Trophoblast cell (in vitro differentiated cells and primary cell): ENCODE results near the gene MYCL.
A peak's percentile ranks its signal among the peaks of the same experiment; 100 is the strongest.
"Not testable (repeated sequence)": the region's sequence is repeated elsewhere in the genome, so short reads cannot be mapped to it uniquely, and the experiment has no call there.

Experiments
- DNase-seq, 2 donors: peaks; one replicate each; pipeline ENCODE4 v3.0.0-alpha.2; 2016
- H2AFZ ChIP-seq: 2 replicates; pipeline ENCODE4 v1.6.1; 2013; ENCODE audit warnings: low read length, moderate library complexity, mild to moderate bottlenecking; ENCODE audit not compliant: insufficient read depth, poor library complexity
- H2AK5ac ChIP-seq: 2 replicates; pipeline ENCODE4 v1.6.1; 2013; ENCODE audit warnings: mild to moderate bottlenecking, low read length
- H2BK120ac ChIP-seq: 2 replicates; pipeline ENCODE4 v1.6.1; 2013; ENCODE audit warnings: low read length, mild to moderate bottlenecking, moderate library complexity; ENCODE audit not compliant: insufficient read depth, poor library complexity
- H2BK12ac ChIP-seq: 2 replicates; pipeline ENCODE4 v1.6.1; 2013; ENCODE audit warnings: mild to moderate bottlenecking, low read length, moderate library complexity
- H2BK5ac ChIP-seq: 2 replicates; pipeline ENCODE4 v1.6.1; 2013; ENCODE audit warnings: low read length, low read depth, moderate library complexity, mild to moderate bottlenecking; ENCODE audit not compliant: poor library complexity
- H3K14ac ChIP-seq: 2 replicates; pipeline ENCODE4 v1.6.1; 2013; ENCODE audit warnings: mild to moderate bottlenecking, low read length
- H3K18ac ChIP-seq: 2 replicates; pipeline ENCODE4 v1.6.1; 2013; ENCODE audit warnings: mild to moderate bottlenecking, low read length
- H3K23ac ChIP-seq: 2 replicates; pipeline ENCODE4 v1.6.1; 2013; ENCODE audit warnings: low read length
- H3K27ac ChIP-seq: 2 replicates; pipeline ENCODE4 v1.5.1; 2013; ENCODE audit warnings: low read depth, mild to moderate bottlenecking, inconsistent platforms, low read length, moderate library complexity
- H3K27me3 ChIP-seq: 2 replicates; pipeline ENCODE4 v1.6.1; 2013; ENCODE audit warnings: inconsistent platforms, mild to moderate bottlenecking, low read length, moderate library complexity; ENCODE audit not compliant: insufficient read depth
- H3K36me3 ChIP-seq, 2 experiments: 1 replicate in 1 of 2; 2 replicates in 1 of 2; pipeline ENCODE4 v1.6.1; 2013; ENCODE audit warnings: low read length in 2 of 2, mild to moderate bottlenecking in 2 of 2, moderate library complexity in 1 of 2; ENCODE audit not compliant: insufficient read depth in 2 of 2, control insufficient read depth in 1 of 2
- H3K4ac ChIP-seq: 2 replicates; pipeline ENCODE4 v1.6.1; 2013; ENCODE audit warnings: low read depth, mild to moderate bottlenecking, low read length, moderate library complexity
- H3K4me1 ChIP-seq, 2 experiments: 1 replicate in 1 of 2; 2 replicates in 1 of 2; pipeline ENCODE4 v1.6.1; 2013; ENCODE audit warnings: low read length in 2 of 2, mild to moderate bottlenecking in 2 of 2, moderate library complexity in 1 of 2; ENCODE audit not compliant: insufficient read depth in 2 of 2, control insufficient read depth in 1 of 2
- H3K4me2 ChIP-seq: 2 replicates; pipeline ENCODE4 v1.6.1; 2013; ENCODE audit warnings: inconsistent platforms, mild to moderate bottlenecking, low read length, moderate library complexity
- H3K4me3 ChIP-seq: 2 replicates; pipeline ENCODE4 v1.5.1; 2013; ENCODE audit warnings: mild to moderate bottlenecking, low read depth, low read length, inconsistent platforms
- H3K79me1 ChIP-seq: one replicate; pipeline ENCODE4 v1.6.1; 2013; ENCODE audit warnings: low read length
- H3K79me2 ChIP-seq: 2 replicates; pipeline ENCODE4 v1.6.1; 2013; ENCODE audit warnings: low read length, mild to moderate bottlenecking; ENCODE audit not compliant: control insufficient read depth, insufficient read depth, poor library complexity
- H3K9ac ChIP-seq: 2 replicates; pipeline ENCODE4 v1.6.1; 2013; ENCODE audit warnings: mild to moderate bottlenecking, low read length
- H3K9me3 ChIP-seq: 2 replicates; pipeline ENCODE4 v1.6.1; 2013; ENCODE audit warnings: low read depth, mild to moderate bottlenecking, control low read depth, inconsistent platforms, low read length; ENCODE audit not compliant: insufficient read depth
- H4K12ac ChIP-seq: 2 replicates; pipeline ENCODE4 v1.6.1; 2013; ENCODE audit warnings: low read depth, mild to moderate bottlenecking, low read length, moderate library complexity
- H4K8ac ChIP-seq: 2 replicates; pipeline ENCODE4 v1.6.1; 2013; ENCODE audit warnings: low read depth, mild to moderate bottlenecking, low read length, moderate library complexity
- H4K91ac ChIP-seq: one replicate; pipeline ENCODE4 v1.6.1; 2013; ENCODE audit warnings: low read depth, mild to moderate bottlenecking, low read length, moderate library complexity
- WGBS: extraction: QIAGEN DNeasy Blood & Tissue Kit; methylation state at CpG from one replicate; pipeline ENCODE4 v1.1.7; 2013; ENCODE audit warnings: missing lambda C conversion rate; ENCODE audit not compliant: insufficient read length, insufficient coverage; ENCODE audit errors: extremely low coverage; 5-methylcytosine and 5-hydroxymethylcytosine counted together

The MYCL gene

DNA sequence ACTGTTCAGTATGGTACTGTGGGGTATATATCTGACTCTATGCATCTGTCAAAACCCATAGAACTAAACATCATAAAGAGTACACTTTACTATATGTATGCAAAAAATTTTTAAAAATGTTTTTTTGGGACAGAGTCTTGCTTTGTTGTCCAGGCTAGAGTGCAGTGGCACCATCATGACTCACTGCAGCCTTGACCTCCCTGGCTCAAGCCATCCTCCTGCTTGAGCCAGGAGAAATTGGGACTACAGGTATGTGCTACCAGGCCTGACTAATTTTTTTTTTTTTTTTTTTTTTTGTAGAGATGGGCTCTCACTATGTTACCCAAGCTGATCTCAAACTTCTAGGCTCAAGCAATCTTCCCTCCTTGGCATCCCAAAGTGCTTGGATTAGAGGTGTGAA, 29.9 kb downstream of the MYCL start:
- Histone ChIP-seq H3K14ac (no peak overlapping the region), H4K12ac (no peak overlapping the region), H2AFZ (no peak overlapping the region), H3K4ac (no peak overlapping the region), H2AK5ac (no peak overlapping the region), H2BK12ac (no peak overlapping the region), H3K79me2 (peaks cover 1% of the 10 kb centered on the region), H3K18ac (no peak overlapping the region), H4K8ac (no peak overlapping the region), H3K36me3 (peaks cover 3 to 6% of the 10 kb centered on the region in 2 experiments), H3K4me1 (no peaks in the 10 kb centered on the region), H3K27ac (no peak overlapping the region), H3K27me3 (no peaks in the 10 kb centered on the region), H4K91ac (no peak overlapping the region), H3K9me3 (peaks cover 3% of the 10 kb centered on the region), H3K4me3 (no peak overlapping the region), H2BK5ac (no peak overlapping the region), H3K79me1 (no peaks in the 10 kb centered on the region), H3K4me2 (no peak overlapping the region), H3K9ac (no peak overlapping the region), H3K23ac (no peak overlapping the region), H2BK120ac (no peak overlapping the region)
- DNase-seq = no peak

DNA sequence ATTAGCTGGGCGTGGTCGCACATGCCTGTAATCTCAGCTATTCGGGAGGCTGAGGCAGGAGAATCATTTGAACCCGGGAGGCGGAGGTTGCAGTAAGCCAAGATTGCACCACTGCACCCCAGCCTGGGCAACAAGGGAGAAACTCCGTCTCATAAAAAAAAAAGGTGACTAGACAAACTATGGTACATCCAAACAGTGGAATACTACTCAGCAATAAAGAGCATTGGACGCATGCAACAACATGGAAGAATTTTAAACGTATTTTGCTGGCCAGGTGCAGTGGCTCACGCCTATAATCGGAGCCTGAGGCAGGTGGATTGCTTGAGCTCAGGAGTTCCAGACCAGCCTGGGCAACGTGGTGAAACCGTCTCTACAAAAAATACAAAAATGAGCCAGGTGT, 30.7 kb downstream of the MYCL start:
- H3K27me3 ChIP-seq, H2BK120ac ChIP-seq, H2BK5ac ChIP-seq, H4K91ac ChIP-seq, H3K18ac ChIP-seq, H3K14ac ChIP-seq, H3K9me3 ChIP-seq, DNase-seq, H3K9ac ChIP-seq, H2BK12ac ChIP-seq, H3K4me1 ChIP-seq, H3K4me2 ChIP-seq, H3K23ac ChIP-seq, H2AK5ac ChIP-seq, H3K27ac ChIP-seq, H3K36me3 ChIP-seq, H2AFZ ChIP-seq, H3K79me2 ChIP-seq, H3K79me1 ChIP-seq, H4K12ac ChIP-seq, H4K8ac ChIP-seq, H3K4me3 ChIP-seq: not testable (repeated sequence)
- WGBS = no CpG with 5 or more reads among the region's 12 CpGs
- H3K4ac ChIP-seq = peak overlapping the region; percentile 64

DNA sequence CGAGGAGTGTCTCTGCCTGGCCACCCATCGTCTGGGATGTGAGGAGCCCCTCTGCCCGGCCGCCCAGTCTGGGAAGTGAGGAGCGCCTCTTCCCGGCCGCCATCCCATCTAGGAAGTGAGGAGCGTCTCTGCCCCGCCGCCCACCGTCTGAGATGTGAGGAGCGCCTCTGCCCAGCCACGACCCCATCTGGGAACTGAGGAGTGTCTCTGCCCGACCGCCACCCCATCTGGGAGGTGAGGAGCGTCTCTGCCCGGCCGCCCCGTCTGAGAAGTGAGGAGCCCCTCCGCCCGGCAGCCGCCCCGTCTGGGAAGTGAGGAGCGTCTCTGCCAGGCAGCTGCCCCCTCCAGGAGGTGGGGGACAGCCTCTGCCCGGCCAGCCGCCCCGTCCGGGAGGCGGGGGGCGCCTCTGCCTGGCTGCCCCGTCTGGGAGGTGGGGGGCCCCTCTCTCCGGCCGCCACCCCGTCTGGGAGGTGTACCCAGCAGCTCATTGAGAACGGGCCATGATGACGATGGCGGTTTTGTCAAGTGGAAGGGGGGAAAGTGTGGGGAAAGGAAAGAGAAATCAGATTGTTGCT, 32.1 kb downstream of the MYCL start:
- not testable (repeated sequence) for H3K9me3 ChIP-seq, H3K27me3 ChIP-seq, H3K79me2 ChIP-seq, H3K36me3 ChIP-seq, H2BK5ac ChIP-seq, DNase-seq, H3K18ac ChIP-seq, H2AK5ac ChIP-seq, H3K4me3 ChIP-seq, H3K9ac ChIP-seq, H4K8ac ChIP-seq, H3K27ac ChIP-seq, H4K12ac ChIP-seq, H3K23ac ChIP-seq, H2BK12ac ChIP-seq, H2AFZ ChIP-seq, H3K79me1 ChIP-seq, H3K4ac ChIP-seq, H3K4me2 ChIP-seq, H2BK120ac ChIP-seq, H3K14ac ChIP-seq, H3K4me1 ChIP-seq, H4K91ac ChIP-seq
- no CpG with 5 or more reads among the region's 37 CpGs for WGBS

- DNase-seq = no peak
- no peak overlapping the region for H4K8ac ChIP-seq
- H3K9me3 ChIP-seq = peaks cover 3% of the 10 kb centered on the region
- H3K27ac ChIP-seq = no peak overlapping the region
- peaks cover 4% of the 10 kb centered on the region for H3K79me2 ChIP-seq
- no peaks in the 10 kb centered on the region for H3K79me1 ChIP-seq
- H3K18ac ChIP-seq = no peak overlapping the region
- no peak overlapping the region for H3K14ac ChIP-seq
- WGBS = no CpG with 5 or more reads among the region's 2 CpGs
- H3K36me3 ChIP-seq = peaks cover 3 to 6% of the 10 kb centered on the region in 2 experiments
- no peaks in the 10 kb centered on the region for H3K27me3 ChIP-seq
- no peak overlapping the region for H2AK5ac ChIP-seq
- H3K4ac ChIP-seq = no peak overlapping the region
- no peak overlapping the region for H2BK12ac ChIP-seq
- H3K23ac ChIP-seq = no peak overlapping the region
- no peak overlapping the region for H2BK120ac ChIP-seq
- peak overlapping the region; percentile 6 for H4K91ac ChIP-seq
- no peak overlapping the region for H4K12ac ChIP-seq
- H3K9ac ChIP-seq = no peak overlapping the region
- H3K4me1 ChIP-seq = no peaks in the 10 kb centered on the region
- H3K4me3 ChIP-seq = no peak overlapping the region
- no peak overlapping the region for H2BK5ac ChIP-seq
- no peak overlapping the region for H3K4me2 ChIP-seq
- no peak overlapping the region for H2AFZ ChIP-seq
Measured at GRCh38 chr1:39866767-39867166, 35.0 kb downstream of the MYCL start.
